ENCODE measurements around the gene COPRS. TPM values are rescaled to one million over a fixed set of nuclear protein-coding genes. Genes with fewer than 3 reads are reported as not detected.

The COPRS gene
- total RNA-seq, 2 donors from 2014 or later = 67.8 to 73.9 TPM

DNA sequence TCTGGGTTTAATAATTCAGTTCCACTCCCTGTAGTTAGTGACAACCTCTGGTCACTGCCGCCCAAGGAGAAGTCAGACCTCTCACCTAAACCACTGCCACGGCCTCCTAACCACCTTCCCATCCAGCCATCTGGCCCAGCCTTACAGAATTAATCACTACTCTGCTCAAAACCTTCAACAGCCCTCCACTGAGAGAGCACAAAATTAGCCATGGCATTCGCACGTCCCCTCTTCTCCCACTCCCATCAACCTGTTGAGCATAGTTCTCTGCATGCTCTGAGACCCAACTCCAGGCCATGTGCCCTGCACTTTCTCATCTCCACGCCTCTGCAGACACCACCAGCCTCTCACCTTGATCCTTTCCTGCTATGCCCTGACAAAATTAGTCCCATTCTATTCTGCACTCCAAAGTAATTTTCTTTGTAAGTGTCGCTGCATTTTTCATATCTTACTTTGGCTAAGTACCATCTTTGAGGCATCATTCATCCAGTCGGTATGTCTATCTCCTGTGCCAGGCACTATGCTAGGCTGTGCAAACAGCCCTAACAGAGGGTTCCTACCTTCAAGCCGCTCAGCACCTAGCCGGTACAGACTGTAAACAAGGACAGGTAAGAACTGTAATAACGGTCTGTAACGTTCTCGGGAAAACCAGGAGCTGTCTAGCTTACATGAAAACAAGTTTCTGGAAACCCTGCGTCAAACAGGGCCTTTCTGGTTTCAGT, 963 bp downstream of the COPRS start:
- TF ChIP-seq, protein P1, sequence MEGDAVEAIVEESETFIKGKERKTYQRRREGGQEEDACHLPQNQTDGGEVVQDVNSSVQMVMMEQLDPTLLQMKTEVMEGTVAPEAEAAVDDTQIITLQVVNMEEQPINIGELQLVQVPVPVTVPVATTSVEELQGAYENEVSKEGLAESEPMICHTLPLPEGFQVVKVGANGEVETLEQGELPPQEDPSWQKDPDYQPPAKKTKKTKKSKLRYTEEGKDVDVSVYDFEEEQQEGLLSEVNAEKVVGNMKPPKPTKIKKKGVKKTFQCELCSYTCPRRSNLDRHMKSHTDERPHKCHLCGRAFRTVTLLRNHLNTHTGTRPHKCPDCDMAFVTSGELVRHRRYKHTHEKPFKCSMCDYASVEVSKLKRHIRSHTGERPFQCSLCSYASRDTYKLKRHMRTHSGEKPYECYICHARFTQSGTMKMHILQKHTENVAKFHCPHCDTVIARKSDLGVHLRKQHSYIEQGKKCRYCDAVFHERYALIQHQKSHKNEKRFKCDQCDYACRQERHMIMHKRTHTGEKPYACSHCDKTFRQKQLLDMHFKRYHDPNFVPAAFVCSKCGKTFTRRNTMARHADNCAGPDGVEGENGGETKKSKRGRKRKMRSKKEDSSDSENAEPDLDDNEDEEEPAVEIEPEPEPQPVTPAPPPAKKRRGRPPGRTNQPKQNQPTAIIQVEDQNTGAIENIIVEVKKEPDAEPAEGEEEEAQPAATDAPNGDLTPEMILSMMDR (IDR thresholded peaks at IDR 0.05) = no peak
- H3K9me3 ChIP-seq = no peaks in the 10 kb centered on the region
- peaks cover 0 to 18% of the 10 kb centered on the region in 2 donors for H3K4me1 ChIP-seq
- peak overlapping the region; percentile 58 to 73 for H3K4me3 ChIP-seq
- H3K27ac ChIP-seq = peak overlapping the region; percentile 70 to 78
- peaks cover 8% of the 10 kb centered on the region for H3K36me3 ChIP-seq
- H3K27me3 ChIP-seq = no peaks in the 10 kb centered on the region
- no peak for DNase-seq (ENCODE audit: low spot score)

DNA sequence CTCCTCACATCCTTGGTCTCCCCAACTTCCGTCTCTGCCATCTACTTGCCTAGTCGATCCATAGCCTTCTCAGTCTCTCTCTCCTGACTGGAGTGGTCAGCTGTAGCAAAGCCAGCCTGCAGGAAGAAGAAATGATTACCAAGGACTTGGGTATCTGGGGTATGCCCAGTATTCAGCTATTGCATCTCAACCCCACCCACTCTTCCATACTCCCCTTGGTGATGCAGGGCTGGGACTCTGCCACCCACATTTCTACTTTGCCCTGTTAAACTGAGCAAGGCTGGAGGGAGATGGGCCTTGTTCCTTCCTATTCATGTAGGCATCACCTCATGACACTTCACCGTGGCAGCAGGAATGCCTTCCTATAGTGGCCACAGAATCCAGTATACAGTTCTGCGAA, 2.3 kb downstream of the COPRS start:
- Histone ChIP-seq H3K4me1 (peaks cover 0 to 18% of the 10 kb centered on the region in 2 donors), H3K4me3 (no peak overlapping the region), H3K27me3 (no peaks in the 10 kb centered on the region), H3K27ac (no peak overlapping the region), H3K36me3 (peaks cover 11% of the 10 kb centered on the region), H3K9me3 (no peaks in the 10 kb centered on the region)
- DNase-seq (ENCODE audit: low spot score) = no peak
- TF ChIP-seq, protein P1 (IDR thresholded peaks at IDR 0.05) = no peak

DNA sequence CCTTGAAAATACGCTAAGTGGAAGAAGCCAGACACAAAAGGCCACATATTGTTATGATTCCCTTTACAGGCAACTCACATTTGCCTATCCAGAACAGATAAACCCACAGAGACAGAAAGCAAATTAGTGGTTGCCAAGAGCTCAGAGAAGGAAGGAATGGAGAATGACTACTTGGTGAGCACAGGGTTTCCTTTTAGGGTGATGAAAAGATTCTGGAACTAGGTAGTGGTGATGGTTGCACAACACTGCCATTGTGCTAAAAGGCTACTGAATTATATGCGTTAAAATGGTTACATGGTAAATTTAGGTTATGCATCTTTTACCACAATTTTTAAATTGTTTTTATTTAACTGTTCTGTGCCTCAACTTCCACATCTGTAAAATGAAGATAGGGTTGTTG, 4.4 kb downstream of the COPRS start:
- Histone ChIP-seq H3K4me1 (peaks cover 0 to 18% of the 10 kb centered on the region in 2 donors), H3K36me3 (peaks cover 18% of the 10 kb centered on the region)
- no peak for DNase-seq (ENCODE audit: low spot score)

DNA sequence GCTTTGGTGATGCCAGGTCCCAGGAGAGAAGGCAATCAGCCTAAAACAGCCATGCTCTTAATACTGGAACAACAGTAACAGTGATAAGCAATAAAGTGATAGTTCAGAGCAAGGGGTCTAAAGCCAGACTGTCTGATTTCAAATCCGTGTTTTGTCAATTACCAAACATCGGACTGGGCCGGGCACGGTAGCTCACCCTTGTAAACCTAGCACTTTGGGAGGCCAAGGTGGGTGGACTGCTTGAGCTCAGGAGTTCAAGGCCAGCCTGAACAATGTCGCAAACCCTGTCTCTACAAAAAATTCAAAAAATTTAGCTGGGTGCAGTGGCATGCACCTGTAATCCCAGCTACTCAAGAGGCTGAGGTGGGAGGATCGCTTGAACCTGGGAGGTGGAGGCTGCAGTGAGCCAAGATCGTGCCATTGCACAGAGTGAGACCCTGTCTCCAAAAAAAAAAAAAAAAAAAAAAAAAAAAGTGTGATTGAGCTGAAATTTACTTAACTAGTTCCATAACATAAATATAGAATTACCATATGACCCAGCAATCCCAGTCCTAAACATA, 5.1 kb downstream of the COPRS start:
- H3K4me3 ChIP-seq = no peak overlapping the region
- TF ChIP-seq, protein P1 (IDR thresholded peaks at IDR 0.05) = no peak
- DNase-seq (ENCODE audit: low spot score) = no peak
- H3K27ac ChIP-seq = no peak overlapping the region
- peaks cover 18% of the 10 kb centered on the region for H3K36me3 ChIP-seq
- no peaks in the 10 kb centered on the region for H3K9me3 ChIP-seq
- no peaks in the 10 kb centered on the region for H3K27me3 ChIP-seq
- peaks cover 0 to 14% of the 10 kb centered on the region in 2 donors for H3K4me1 ChIP-seq

More for the DNA sequence above, 4.4 kb downstream of the COPRS start:
- TF ChIP-seq, protein P1 (IDR thresholded peaks at IDR 0.05) = no peak
- no peaks in the 10 kb centered on the region for H3K27me3 ChIP-seq
- no peaks in the 10 kb centered on the region for H3K9me3 ChIP-seq
- no peak overlapping the region for H3K4me3 ChIP-seq
- no peak overlapping the region for H3K27ac ChIP-seq

DNA sequence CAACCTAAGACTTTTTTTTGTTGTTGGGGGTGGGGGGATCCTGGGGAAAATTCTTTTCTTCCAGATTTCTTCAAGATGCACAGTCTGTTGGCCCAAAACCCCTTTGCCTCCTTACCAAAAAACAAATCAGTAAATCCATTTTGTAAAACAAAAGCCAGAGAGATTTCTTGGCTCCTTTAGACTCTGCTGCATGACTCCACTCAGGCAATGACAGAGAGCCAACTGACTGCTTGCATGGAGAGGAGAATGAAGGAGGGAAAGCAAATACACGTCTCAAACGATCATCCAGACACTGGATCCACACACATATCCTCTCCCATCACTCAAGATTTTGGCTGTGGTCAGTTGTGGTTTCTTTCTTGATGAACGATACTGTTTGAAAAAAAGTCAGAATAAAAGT, 13.8 kb downstream of the COPRS start:
- no peak overlapping the region for H3K27ac ChIP-seq
- TF ChIP-seq, protein P1 (IDR thresholded peaks at IDR 0.05) = no peak

More for the DNA sequence above, 13.8 kb downstream of the COPRS start:
- Histone ChIP-seq H3K9me3 (no peaks in the 10 kb centered on the region), H3K4me1 (peaks cover 0 to 17% of the 10 kb centered on the region in 2 donors), H3K36me3 (no peaks in the 10 kb centered on the region), H3K27me3 (no peaks in the 10 kb centered on the region), H3K4me3 (no peak overlapping the region)
- DNase-seq (ENCODE audit: low spot score) = no peak
